GM19463 (cell line): ENCODE results near the gene HMGN1.

ENCODE experiments used
- ATAC-seq: cut with Tn5 transposase; IDR thresholded peaks from one replicate; pipeline ENCODE4 v1.9.1; 2021; ENCODE audit warnings: mild to moderate bottlenecking, moderate library complexity; ENCODE audit not compliant: unreplicated experiment

HMGN1 gene

GRCh38 chr21:39334611-39335010 lies 14.3 kb downstream of the HMGN1 start:
- ATAC-seq, result no peak

- ATAC-seq, result no peak
Measured at GRCh38 chr21:39332175-39332574, 16.7 kb downstream of the HMGN1 start.

- no peak for ATAC-seq
Measured at GRCh38 chr21:39330001-39330400, 18.9 kb downstream of the HMGN1 start.

- no peak for ATAC-seq
Measured at GRCh38 chr21:39327727-39328126, 21.2 kb downstream of the HMGN1 start.

GRCh38 chr21:39326607-39327307 lies 22.1 kb downstream of the HMGN1 start:
- no peak for ATAC-seq

GRCh38 chr21:39325458-39325857 lies 23.4 kb downstream of the HMGN1 start:
- no peak for ATAC-seq

GRCh38 chr21:39321424-39321823 lies 27.5 kb downstream of the HMGN1 start:
- no peak for ATAC-seq

- no peak for ATAC-seq
Measured at GRCh38 chr21:39319814-39320332, 29.0 kb downstream of the HMGN1 start.

- no peak for ATAC-seq
Measured at GRCh38 chr21:39319251-39319756, 29.6 kb downstream of the HMGN1 start.

GRCh38 chr21:39318091-39318959 lies 30.6 kb downstream of the HMGN1 start:
- ATAC-seq, result no peak

- ATAC-seq, result no peak
Measured at GRCh38 chr21:39317134-39318090, 31.5 kb downstream of the HMGN1 start.

GRCh38 chr21:39316729-39317128 lies 32.2 kb downstream of the HMGN1 start:
- ATAC-seq, result no peak

GRCh38 chr21:39315603-39316445 lies 33.1 kb downstream of the HMGN1 start:
- ATAC-seq, result no peak

GRCh38 chr21:39314143-39315027 lies 34.5 kb downstream of the HMGN1 start:
- peak; percentile 15 for ATAC-seq

GRCh38 chr21:39313571-39314142 lies 35.2 kb downstream of the HMGN1 start, which contains the start of gene BRWD1:
BRWD1 (minus strand) TSS chr21:39313632; CDS start chr21:39313491, 141 bp downstream.
- ATAC-seq, result peak; percentile 49

- ATAC-seq, result peak; percentile 6
Measured at GRCh38 chr21:39313042-39313570, 35.8 kb downstream of the HMGN1 start.

GRCh38 chr21:39312112-39313041 lies 36.5 kb downstream of the HMGN1 start:
- ATAC-seq, result peak; percentile 70
